B cell (primary cell): ENCODE data around the gene KRT37.

Experiments
- CTCF ChIP-seq: fragments of 200-600 bp; IDR thresholded peaks from one replicate; pipeline ENCODE4 v1.8.0; 2022; ENCODE audit warnings: antibody characterized with exemption, mild to moderate bottlenecking
- EZH2 ChIP-seq: IDR thresholded peaks from 2 replicates; pipeline ENCODE4 v1.6.1; 2012; ENCODE audit warnings: borderline replicate concordance, low read depth, mild to moderate bottlenecking, moderate library complexity, low read length; ENCODE audit not compliant: insufficient read depth, poor library complexity, severe bottlenecking

- TF ChIP-seq CTCF (no peak), EZH2 (no peak)
Observed at GRCh38 chr17:41386227-41386626, 38.2 kb downstream of the KRT37 start.
